BJ (cell line): Measurements from ENCODE around the gene CD93. TPM values are rescaled to one million over a fixed set of nuclear protein-coding genes. Genes with fewer than 3 reads are reported as not detected.

Source experiments
- CTCF ChIA-PET: fragments of 350-600 bp; formaldehyde crosslinking; extraction: SDS; loops from one replicate; lab custom pipeline; 2021; ENCODE audit warnings: antibody characterized with exemption, inconsistent platforms; lab: Yijun Ruan, JAX
- POLR2A ChIA-PET: fragments of 300-600 bp; sonication (Branson Sonifier 250); formaldehyde crosslinking; extraction: SDS; loops from one replicate; lab custom pipeline; 2021; ENCODE audit warnings: antibody characterized with exemption; lab: Charles Lee
- DNase-seq: peaks from one replicate; pipeline ENCODE4 v3.0.0-alpha.2; 2011; ENCODE audit warnings: low read depth
- H3K27me3 ChIP-seq: 2 replicates; pipeline ENCODE4 v1.6.0; 2011; ENCODE audit warnings: low read length; ENCODE audit not compliant: control insufficient read depth, insufficient read depth
- H3K36me3 ChIP-seq: 2 replicates; pipeline ENCODE4 v1.5.1; 2011; ENCODE audit warnings: low read length; ENCODE audit not compliant: control insufficient read depth, insufficient read depth
- H3K4me3 ChIP-seq: 2 replicates; pipeline ENCODE4 v1.5.1; 2011; ENCODE audit warnings: low read depth, mild to moderate bottlenecking, control low read depth, low read length
- polyA plus RNA-seq: library from polyadenylated mRNA; depleted of rRNA; stranded (reverse); fragments of >200 nt; gene quantifications from 2 replicates; pipeline ENCODE4 v1.2.3, GENCODE V29; 2011
- TF ChIP-seq, protein P1 (sequence below): IDR thresholded peaks from 2 replicates; pipeline ENCODE4 v1.5.1; 2011; ENCODE audit warnings: low read depth, mild to moderate bottlenecking, control low read depth, inconsistent platforms, low read length, moderate library complexity; ENCODE audit not compliant: insufficient read depth

Gene CD93
- polyA plus RNA-seq, 1 experiment: not detected

DNA sequence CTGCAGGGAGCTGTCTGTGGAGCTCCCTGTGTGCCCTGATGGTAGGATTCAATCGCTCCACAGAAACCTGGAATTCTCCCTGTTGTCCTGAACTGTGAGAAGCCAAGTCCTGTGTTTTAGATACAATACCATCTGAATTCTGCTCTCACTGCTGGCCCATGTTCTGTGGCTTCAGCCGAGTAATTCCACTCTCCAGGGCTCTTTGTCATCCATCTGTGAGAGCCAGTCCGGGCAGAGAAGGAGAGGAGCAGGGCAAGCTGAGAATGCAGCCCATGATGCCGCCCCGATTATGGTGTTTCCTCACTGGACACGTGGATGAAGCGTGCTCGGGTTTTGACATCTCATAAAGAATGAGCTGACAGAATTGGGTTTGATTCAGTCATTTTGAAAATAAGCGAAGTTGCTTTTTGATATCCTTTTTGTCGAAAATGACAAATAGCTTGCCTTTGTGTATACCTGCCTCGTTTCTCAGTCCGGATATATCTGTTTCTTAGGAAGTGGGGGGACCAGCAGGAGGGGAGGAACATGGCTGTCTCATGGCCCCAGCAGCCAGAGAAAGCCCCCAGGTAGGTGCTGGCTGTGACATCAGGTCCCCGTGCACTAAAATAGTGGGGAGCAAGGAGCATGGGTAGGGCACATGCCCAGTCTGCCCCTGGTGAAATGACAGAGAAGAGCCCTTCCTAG, 8.2 kb upstream of the CD93 start:
- no peak overlapping the region for H3K4me3 ChIP-seq
- H3K27me3 ChIP-seq: peaks cover 5% of the 10 kb centered on the region
- no peak for DNase-seq
- TF ChIP-seq, protein P1, sequence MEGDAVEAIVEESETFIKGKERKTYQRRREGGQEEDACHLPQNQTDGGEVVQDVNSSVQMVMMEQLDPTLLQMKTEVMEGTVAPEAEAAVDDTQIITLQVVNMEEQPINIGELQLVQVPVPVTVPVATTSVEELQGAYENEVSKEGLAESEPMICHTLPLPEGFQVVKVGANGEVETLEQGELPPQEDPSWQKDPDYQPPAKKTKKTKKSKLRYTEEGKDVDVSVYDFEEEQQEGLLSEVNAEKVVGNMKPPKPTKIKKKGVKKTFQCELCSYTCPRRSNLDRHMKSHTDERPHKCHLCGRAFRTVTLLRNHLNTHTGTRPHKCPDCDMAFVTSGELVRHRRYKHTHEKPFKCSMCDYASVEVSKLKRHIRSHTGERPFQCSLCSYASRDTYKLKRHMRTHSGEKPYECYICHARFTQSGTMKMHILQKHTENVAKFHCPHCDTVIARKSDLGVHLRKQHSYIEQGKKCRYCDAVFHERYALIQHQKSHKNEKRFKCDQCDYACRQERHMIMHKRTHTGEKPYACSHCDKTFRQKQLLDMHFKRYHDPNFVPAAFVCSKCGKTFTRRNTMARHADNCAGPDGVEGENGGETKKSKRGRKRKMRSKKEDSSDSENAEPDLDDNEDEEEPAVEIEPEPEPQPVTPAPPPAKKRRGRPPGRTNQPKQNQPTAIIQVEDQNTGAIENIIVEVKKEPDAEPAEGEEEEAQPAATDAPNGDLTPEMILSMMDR: no peak
- no peaks in the 10 kb centered on the region for H3K36me3 ChIP-seq
- ChIA-PET POLR2A (no interaction called here), CTCF (interaction anchor here (1.1 kb wide), 1 partner anchor 20 kb away, joined by 3 read pairs; no protein-coding TSS in a partner anchor)

DNA sequence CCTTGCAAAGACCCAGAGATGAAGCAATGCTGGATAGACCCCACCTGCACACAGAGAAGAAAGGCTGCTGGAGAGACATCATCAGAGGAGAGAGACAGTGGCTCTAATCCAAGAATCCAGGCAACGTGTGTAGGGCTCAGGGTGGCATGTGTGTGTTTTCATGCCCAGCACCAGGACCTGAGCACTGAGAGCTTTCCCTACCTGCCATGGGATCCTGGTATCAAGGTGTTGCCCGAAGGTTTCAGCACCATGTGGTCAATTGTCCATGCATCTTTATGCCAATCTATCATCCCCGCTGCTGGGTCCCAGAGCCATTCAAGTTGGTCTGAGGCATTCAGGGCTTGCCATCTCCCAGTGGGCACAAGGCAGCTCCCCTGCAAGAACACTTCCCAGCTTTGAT, 7.5 kb upstream of the CD93 start:
- ChIA-PET POLR2A (no interaction called here), CTCF (interaction anchor here (1.1 kb wide), 1 partner anchor 21 kb away, joined by 3 read pairs; no protein-coding TSS in a partner anchor)
- DNase-seq: no peak
- H3K27me3 ChIP-seq: peaks cover 5% of the 10 kb centered on the region
- no peaks in the 10 kb centered on the region for H3K36me3 ChIP-seq
- TF ChIP-seq, protein P1: no peak
- no peak overlapping the region for H3K4me3 ChIP-seq

DNA sequence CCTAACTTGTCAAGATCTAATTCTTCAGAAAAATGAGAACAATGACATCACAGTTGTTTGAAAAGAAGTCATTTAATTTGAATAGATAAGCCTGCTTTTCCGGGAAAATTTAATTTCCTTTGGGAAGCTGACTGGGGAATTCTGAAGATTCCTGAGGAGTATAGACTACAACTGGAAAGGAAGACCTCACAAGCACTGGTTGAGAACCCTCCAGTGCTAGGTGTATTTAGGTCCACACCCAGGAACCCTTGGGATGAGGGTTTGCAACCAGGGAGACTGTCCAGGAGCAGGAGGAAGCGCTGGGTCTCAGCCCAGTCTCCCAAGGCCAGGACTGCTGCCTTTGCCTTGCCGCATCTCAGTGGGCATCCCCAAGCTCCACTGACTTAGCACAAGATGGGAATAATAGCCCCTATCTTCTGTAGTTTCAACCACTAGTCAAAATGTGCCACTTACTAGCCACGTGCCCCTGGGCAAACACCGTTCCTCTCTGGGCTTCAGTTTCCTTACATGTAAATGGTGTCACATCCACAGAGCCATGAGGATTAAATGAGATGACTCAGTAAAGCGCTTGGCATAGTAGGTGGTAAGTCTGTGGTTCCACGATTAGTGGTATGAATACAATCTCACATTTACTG, 6.9 kb upstream of the CD93 start:
- Histone ChIP-seq H3K4me3 (no peak overlapping the region), H3K27me3 (peaks cover 5% of the 10 kb centered on the region), H3K36me3 (no peaks in the 10 kb centered on the region)
- TF ChIP-seq, protein P1: no peak
- POLR2A ChIA-PET: no interaction called here
- DNase-seq: no peak
- CTCF ChIA-PET: no interaction called here

DNA sequence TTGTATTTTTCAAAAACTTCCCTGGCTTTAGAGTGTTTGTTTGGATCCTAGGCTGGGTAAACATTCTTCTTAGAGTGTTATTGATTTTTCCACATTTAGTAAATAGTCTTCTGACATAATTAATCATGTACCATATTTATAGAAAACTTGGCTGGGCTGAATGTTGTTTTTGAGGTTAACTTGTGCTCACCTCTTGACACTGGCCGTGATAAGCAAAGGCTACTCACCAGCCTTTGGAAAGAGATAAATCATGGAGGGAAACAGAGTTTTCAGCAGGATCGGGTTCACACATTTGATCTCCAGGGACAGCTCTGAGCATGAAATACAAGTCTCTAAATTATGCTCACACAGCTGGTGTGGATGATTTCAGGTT, 6.2 kb upstream of the CD93 start:
- ChIA-PET CTCF (no interaction called here), POLR2A (no interaction called here)
- DNase-seq: no peak
- Histone ChIP-seq H3K36me3 (no peaks in the 10 kb centered on the region), H3K4me3 (no peak overlapping the region), H3K27me3 (peaks cover 5% of the 10 kb centered on the region)
- TF ChIP-seq, protein P1: no peak

DNA sequence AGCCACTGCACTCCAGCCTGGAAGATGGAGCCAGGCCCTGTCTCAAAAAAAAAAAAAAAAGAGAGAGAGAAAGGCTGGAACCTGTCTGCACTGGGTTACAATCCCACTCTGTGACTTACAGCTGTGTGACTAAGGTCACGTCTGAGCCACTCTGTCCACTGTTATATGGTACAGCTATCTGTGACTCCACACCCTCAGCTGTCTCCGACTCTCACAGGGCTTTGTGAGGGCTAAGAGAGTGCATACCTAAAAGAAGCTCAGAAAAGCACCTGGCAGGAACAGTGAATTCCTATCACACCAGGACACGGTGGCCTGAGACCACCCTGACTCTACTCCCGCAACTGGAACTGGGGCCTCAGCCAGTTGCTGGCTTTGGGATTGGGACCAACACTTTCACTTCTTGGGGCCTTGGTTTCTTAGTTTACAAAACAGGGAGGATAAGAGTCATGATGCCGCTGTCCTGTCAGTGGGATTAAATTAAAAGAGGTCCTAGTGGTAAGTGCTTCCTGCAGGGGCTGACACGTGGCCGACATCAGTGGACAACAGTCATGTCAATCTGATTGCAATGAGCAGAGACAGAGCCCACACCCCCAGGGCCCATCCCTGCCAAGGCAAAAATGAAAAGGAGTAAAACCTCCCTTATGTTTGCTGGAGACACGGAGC, 5.7 kb upstream of the CD93 start:
- Histone ChIP-seq H3K4me3 (no peak overlapping the region), H3K27me3 (peaks cover 5% of the 10 kb centered on the region), H3K36me3 (no peaks in the 10 kb centered on the region)
- DNase-seq: no peak
- ChIA-PET CTCF (no interaction called here), POLR2A (no interaction called here)
- TF ChIP-seq, protein P1: no peak
